IMR-90 (cell line): ENCODE measurements around the gene AQP9. TPM values are rescaled to one million over a fixed set of nuclear protein-coding genes. Genes with fewer than 3 reads are reported as not detected.

Source experiments
- ATAC-seq: fragments of 200-7000 bp; cut with Tn5 transposase; 2 replicates; pipeline ENCODE4 v1.9.1; 2020; ENCODE audit warnings: low read depth, mild to moderate bottlenecking, moderate library complexity
- BruUV-seq: library from RNA; stranded (reverse); fragments of 400-500 nt; replicated peaks from 2 replicates; lab custom pipeline; 2021; lab: Mats Ljungman, UMichigan
- CTCF ChIA-PET: fragments of 300-600 bp; formaldehyde crosslinking; extraction: SDS; loops from one replicate; lab custom pipeline; 2021; ENCODE audit warnings: antibody characterized with exemption; lab: Yijun Ruan, JAX
- POLR2A ChIA-PET: fragments of 300-600 bp; sonication (Branson Sonifier 250); formaldehyde crosslinking; loops from one replicate; lab custom pipeline; 2022; ENCODE audit warnings: antibody characterized with exemption; ENCODE audit not compliant: unreplicated experiment; lab: Charles Lee
- DNase-seq: peaks from one replicate; pipeline ENCODE4 v3.0.0; 2013
- H2AFZ ChIP-seq: replicated peaks from 2 replicates; pipeline ENCODE3; 2013; ENCODE audit warnings: low read length, mild to moderate bottlenecking; ENCODE audit not compliant: poor library complexity
- H2AK5ac ChIP-seq: 2 replicates; pipeline ENCODE4 v1.6.1; 2013; ENCODE audit warnings: low read depth, low read length, inconsistent platforms
- H2AK9ac ChIP-seq: replicated peaks from 2 replicates; pipeline ENCODE3; 2013; ENCODE audit warnings: mild to moderate bottlenecking, low read depth, low read length, moderate library complexity; ENCODE audit not compliant: poor library complexity
- H2BK120ac ChIP-seq: 2 replicates; pipeline ENCODE4 v1.6.1; 2013; ENCODE audit warnings: low read depth, low read length, inconsistent platforms
- H2BK15ac ChIP-seq: 3 replicates; pipeline ENCODE4 v1.6.1; 2013; ENCODE audit warnings: low read depth, low read length, inconsistent platforms
- H2BK20ac ChIP-seq: 2 replicates; pipeline ENCODE4 v1.6.1; 2013; ENCODE audit warnings: low read depth, mild to moderate bottlenecking, inconsistent platforms, low read length, moderate library complexity
- H2BK5ac ChIP-seq: 2 replicates; pipeline ENCODE4 v1.6.1; 2013; ENCODE audit warnings: mild to moderate bottlenecking, low read depth, low read length, inconsistent platforms; ENCODE audit not compliant: poor library complexity, severe bottlenecking
- H3K14ac ChIP-seq: replicated peaks from 2 replicates; pipeline ENCODE4 v1.6.1; 2013; ENCODE audit warnings: low read depth, low read length, inconsistent platforms
- H3K18ac ChIP-seq: 2 replicates; pipeline ENCODE4 v1.6.1; 2013; ENCODE audit warnings: low read depth, low read length, control low read depth
- H3K23ac ChIP-seq: 2 replicates; pipeline ENCODE4 v1.6.1; 2013; ENCODE audit warnings: low read depth, low read length, inconsistent platforms
- H3K27ac ChIP-seq: 2 replicates; pipeline ENCODE4 v1.5.1; 2013; ENCODE audit warnings: mild to moderate bottlenecking, control low read depth, low read length; ENCODE audit not compliant: insufficient read depth
- H3K27me3 ChIP-seq: 2 replicates; pipeline ENCODE4 v1.6.1; 2013; ENCODE audit warnings: low read length; ENCODE audit not compliant: control insufficient read depth, insufficient read depth
- H3K36me3 ChIP-seq: 2 replicates; pipeline ENCODE4 v1.6.1; 2013; ENCODE audit warnings: low read length, mixed read lengths; ENCODE audit not compliant: control insufficient read depth, insufficient read depth
- H3K4ac ChIP-seq: 2 replicates; pipeline ENCODE4 v1.6.1; 2013; ENCODE audit warnings: low read depth, low read length, inconsistent platforms
- H3K4me1 ChIP-seq: 2 replicates; pipeline ENCODE4 v1.6.1; 2013; ENCODE audit warnings: low read length, mixed read lengths; ENCODE audit not compliant: control insufficient read depth, insufficient read depth
- H3K4me2 ChIP-seq: 2 replicates; pipeline ENCODE4 v1.6.1; 2013; ENCODE audit warnings: low read depth, mild to moderate bottlenecking, control low read depth, low read length, moderate library complexity
- H3K4me3 ChIP-seq: 2 replicates; pipeline ENCODE4 v1.5.1; 2013; ENCODE audit warnings: low read depth, mild to moderate bottlenecking, control low read depth, low read length, moderate library complexity; ENCODE audit not compliant: insufficient read depth
- H3K56ac ChIP-seq: 2 replicates; pipeline ENCODE4 v1.6.1; 2013; ENCODE audit warnings: low read length, inconsistent platforms; ENCODE audit not compliant: insufficient read depth; ENCODE audit errors: extremely low read depth
- H3K79me1 ChIP-seq, 2 experiments: 2 replicates each; pipeline ENCODE4 v1.6.1; 2013; ENCODE audit warnings: low read length in 2 of 2, inconsistent platforms in 1 of 2, low read depth in 1 of 2
- H3K9ac ChIP-seq: 2 replicates; pipeline ENCODE4 v1.6.1; 2013; ENCODE audit warnings: low read depth, low read length, control low read depth
- H3K9me1 ChIP-seq: 2 replicates; pipeline ENCODE4 v1.6.1; 2013; ENCODE audit warnings: low read length, inconsistent platforms; ENCODE audit not compliant: insufficient read depth
- H3K9me3 ChIP-seq: 2 replicates; pipeline ENCODE4 v1.6.1; 2013; ENCODE audit warnings: low read length; ENCODE audit not compliant: control insufficient read depth, insufficient read depth
- H4K20me1 ChIP-seq: 2 replicates; pipeline ENCODE4 v1.6.1; 2013; ENCODE audit warnings: low read length, inconsistent platforms; ENCODE audit not compliant: insufficient read depth
- H4K5ac ChIP-seq: 2 replicates; pipeline ENCODE4 v1.6.1; 2013; ENCODE audit warnings: mild to moderate bottlenecking, low read depth, low read length, control low read depth
- H4K8ac ChIP-seq, 2 experiments: 2 replicates each; pipeline ENCODE4 v1.6.1; 2013; ENCODE audit warnings: low read depth in 2 of 2, low read length in 2 of 2, control low read depth in 1 of 2, inconsistent platforms in 1 of 2
- H4K91ac ChIP-seq: 2 replicates; pipeline ENCODE4 v1.6.1; 2013; ENCODE audit warnings: low read depth, low read length, inconsistent platforms; ENCODE audit not compliant: insufficient read depth
- MAFK ChIP-seq: IDR thresholded peaks from 2 replicates; pipeline ENCODE4 v1.6.1; 2012; ENCODE audit warnings: low read depth, low read length, improper control_type of control experiment
- MAZ ChIP-seq: IDR thresholded peaks from 2 replicates; pipeline ENCODE4 v1.6.1; 2012; ENCODE audit warnings: low read depth, mild to moderate bottlenecking, low read length, improper control_type of control experiment, moderate library complexity, borderline replicate concordance
- WGBS, 2 experiments: methylation state at CpG; one replicate each; pipeline versions ENCODE4 v1.1.5 to v1.1.7; 2013; ENCODE audit warnings: missing lambda C conversion rate in 2 of 2; ENCODE audit not compliant: insufficient read length in 1 of 2; ENCODE audit errors: extremely low coverage in 2 of 2; 5-methylcytosine and 5-hydroxymethylcytosine counted together
- dilution Hi-C: fragments of 300-500 bp; cut with HindIII; formaldehyde crosslinking; loops from one replicate; pipeline ENCODE4 v1.14.3; 2018; ENCODE audit warnings: low sequenced_read_pairs; ENCODE audit not compliant: unreplicated experiment
- in situ Hi-C: fragments of 300-500 bp; cut with MboI; formaldehyde crosslinking; loops from 3 replicates; pipeline ENCODE4 v1.14.3; 2019; ENCODE audit warnings: low sequenced_read_pairs, inconsistent platforms, mixed read lengths
- intact Hi-C: fragments of 100-400 bp; cut with micrococcal nuclease; formaldehyde crosslinking; loops from 2 replicates; pipeline ENCODE4 v1.10.0; 2022
- polyA plus RNA-seq, 3 experiments: library from polyadenylated mRNA; depleted of rRNA; stranded (reverse); fragments of >200 nt; gene quantifications; 2 replicates each; pipeline ENCODE4 v1.2.3, GENCODE V29; 2012; ENCODE audit warnings: low replicate concordance in 1 of 3
- total RNA-seq: library from RNA; depleted of rRNA; stranded (reverse); fragments of >200 nt; gene quantifications from 2 replicates; pipeline ENCODE4 v1.2.3, GENCODE V29; 2012

The AQP9 gene
- total and polyA plus RNA-seq, 2 of the 4 experiments (the other 2 are of a cell fraction) = not detected

DNA sequence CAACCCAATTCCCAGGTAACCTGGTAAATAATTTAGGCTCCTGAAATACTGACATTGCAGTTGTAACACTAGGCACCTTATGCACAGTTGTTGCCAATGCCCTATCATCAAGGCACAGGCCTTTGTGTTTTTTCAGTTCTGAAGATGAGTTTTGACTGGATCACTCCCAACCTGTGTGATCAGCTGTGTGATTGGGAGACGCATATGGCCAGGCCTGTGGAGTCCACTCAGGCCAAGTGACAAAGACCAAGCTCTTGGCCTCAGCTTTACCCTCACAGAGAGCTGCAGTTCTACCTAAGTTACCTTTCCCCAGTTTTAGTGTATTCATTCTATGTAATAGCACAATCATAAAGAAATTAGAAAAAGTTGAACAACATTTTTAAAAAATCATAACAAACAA is 19.2 kb upstream of the AQP9 start:
- no peaks in the 10 kb centered on the region for H3K9me1 ChIP-seq
- no peak overlapping the region for H3K9ac ChIP-seq
- no peaks in the 10 kb centered on the region for H4K20me1 ChIP-seq
- no peak overlapping the region for H2AK9ac ChIP-seq
- no peak overlapping the region for H3K23ac ChIP-seq
- no peak for DNase-seq
- ATAC-seq = no peak
- no peak overlapping the region for H2AFZ ChIP-seq
- TF ChIP-seq MAFK (no peak), MAZ (no peak)
- H3K4me2 ChIP-seq = no peak overlapping the region
- ChIA-PET CTCF (no interaction called here), POLR2A (no interaction called here)
- no peak overlapping the region for H2AK5ac ChIP-seq
- H3K56ac ChIP-seq = no peak overlapping the region
- no peaks in the 10 kb centered on the region; the same call in 1 of the 2 replicates for H3K27me3 ChIP-seq
- no peak overlapping the region for H2BK20ac ChIP-seq
- no peak overlapping the region for H4K5ac ChIP-seq
- H3K4ac ChIP-seq = no peak overlapping the region
- H3K27ac ChIP-seq = no peak overlapping the region
- H2BK120ac ChIP-seq = no peak overlapping the region
- WGBS, 2 experiments = no CpG with 5 or more reads among the region's 1 CpG
- H3K4me1 ChIP-seq = no peaks in the 10 kb centered on the region
- H3K4me3 ChIP-seq = no peak overlapping the region
- H3K79me1 ChIP-seq = no peaks in the 10 kb centered on the region
- H4K8ac ChIP-seq = no peak overlapping the region
- no peak overlapping the region for H2BK5ac ChIP-seq
- H3K36me3 ChIP-seq = no peaks in the 10 kb centered on the region
- no peak overlapping the region for H3K18ac ChIP-seq
- dilution Hi-C loops = no loop called here
- intact Hi-C loops = no loop called here
- BruUV-seq = no TSS peak
- in situ Hi-C loops = no loop called here
- no peak overlapping the region for H2BK15ac ChIP-seq
- no peak overlapping the region for H3K14ac ChIP-seq
- no peak overlapping the region for H4K91ac ChIP-seq
- no peaks in the 10 kb centered on the region for H3K9me3 ChIP-seq
